Hepatocyte (in vitro differentiated cells): Measurements from ENCODE around the gene TGFB3. TPM values are rescaled to one million over a fixed set of nuclear protein-coding genes. Genes with fewer than 3 reads are reported as not detected.

Experiments used
- DNase-seq: peaks from one replicate; pipeline ENCODE4 v3.0.0-alpha.2; 2016; ENCODE audit warnings: low spot score
- H2AFZ ChIP-seq: fragments of 200-600 bp; sonication (generic); 2 replicates; pipeline ENCODE4 v1.6.0; 2016; ENCODE audit warnings: antibody characterized with exemption, mild to moderate bottlenecking
- H3K27ac ChIP-seq: fragments of 200-600 bp; sonication (generic); 2 replicates; pipeline ENCODE4 v1.5.1; 2016; ENCODE audit warnings: mild to moderate bottlenecking
- H3K27me3 ChIP-seq: fragments of 200-600 bp; sonication (generic); 2 replicates; pipeline ENCODE4 v1.6.1; 2016
- H3K36me3 ChIP-seq: fragments of 200-600 bp; sonication (generic); replicated peaks from 2 replicates; pipeline ENCODE4 v1.5.1; 2016; ENCODE audit warnings: low read depth; ENCODE audit not compliant: insufficient read depth
- H3K4me1 ChIP-seq: fragments of 200-600 bp; sonication (generic); 2 replicates; pipeline ENCODE4 v1.5.1; 2016; ENCODE audit warnings: mild to moderate bottlenecking, moderate library complexity; ENCODE audit not compliant: insufficient read depth
- H3K4me2 ChIP-seq: fragments of 200-600 bp; sonication (generic); 2 replicates; pipeline ENCODE4 v1.6.0; 2016
- H3K4me3 ChIP-seq: fragments of 200-600 bp; sonication (generic); 2 replicates; pipeline ENCODE4 v1.5.1; 2016; ENCODE audit warnings: mild to moderate bottlenecking
- H3K79me2 ChIP-seq: fragments of 200-600 bp; sonication (generic); 2 replicates; pipeline ENCODE4 v1.6.0; 2017; ENCODE audit warnings: mild to moderate bottlenecking
- H3K9me2 ChIP-seq: fragments of 200-600 bp; sonication (generic); replicated peaks from 2 replicates; pipeline ENCODE4 v1.6.0; 2017; ENCODE audit warnings: mild to moderate bottlenecking; ENCODE audit not compliant: insufficient read depth
- H3K9me3 ChIP-seq: fragments of 200-600 bp; sonication (generic); 2 replicates; pipeline ENCODE4 v1.5.1; 2016; ENCODE audit warnings: low read depth, mild to moderate bottlenecking
- H4K20me1 ChIP-seq: fragments of 200-600 bp; sonication (generic); 2 replicates; pipeline ENCODE4 v1.6.0; 2016; ENCODE audit warnings: mild to moderate bottlenecking; ENCODE audit not compliant: insufficient read depth, poor library complexity, severe bottlenecking
- CTCF ChIP-seq: fragments of 200-600 bp; sonication (generic); IDR thresholded peaks from 2 replicates; pipeline ENCODE4 v1.5.1; 2016; ENCODE audit warnings: antibody characterized with exemption, mild to moderate bottlenecking; ENCODE audit not compliant: poor library complexity
- EZH2 ChIP-seq: fragments of 200-600 bp; sonication (generic); IDR thresholded peaks from 2 replicates; pipeline ENCODE4 v1.6.1; 2016; ENCODE audit warnings: antibody characterized with exemption, mild to moderate bottlenecking, borderline replicate concordance
- EZH2phosphoT487 ChIP-seq: fragments of 200-600 bp; sonication (generic); IDR thresholded peaks from one replicate; pipeline ENCODE4 v1.6.1; 2018; ENCODE audit warnings: antibody characterized with exemption, mild to moderate bottlenecking, low read depth, moderate library complexity; ENCODE audit not compliant: unreplicated experiment, severe bottlenecking
- WGBS: methylation state at CpG from one replicate; pipeline ENCODE4 v1.1.6; 2016; ENCODE audit warnings: low lambda C conversion rate; ENCODE audit errors: missing lambda C conversion rate; 5-methylcytosine and 5-hydroxymethylcytosine counted together
- polyA plus RNA-seq: library from polyadenylated mRNA; unstranded; fragments of >200 nt; fragmentation: Nextera tagmentation; extraction: Ambion mirVana; gene quantifications from 2 replicates; pipeline ENCODE4 v1.2.1, GENCODE V29; 2016
- total RNA-seq: library from RNA; depleted of rRNA; stranded (reverse); fragments of >200 nt; gene quantifications from 2 replicates; pipeline ENCODE4 v1.2.3, GENCODE V29; 2014

The TGFB3 gene
- total and polyA plus RNA-seq, 2 experiments from 2014 or later, result 23.1 to 26.2 TPM

GRCh38 chr14:75987201-75987970, 5.6 kb upstream of the TGFB3 start:
- Histone ChIP-seq H3K4me1 (peaks cover 7% of the 10 kb centered on the region), H3K79me2 (peaks cover 15% of the 10 kb centered on the region), H3K4me2 (no peak overlapping the region), H3K27me3 (no peaks in the 10 kb centered on the region), H4K20me1 (no peaks in the 10 kb centered on the region), H2AFZ (no peak overlapping the region), H3K27ac (no peak overlapping the region), H3K9me2 (no peaks in the 10 kb centered on the region), H3K4me3 (no peak overlapping the region), H3K36me3 (no peaks in the 10 kb centered on the region), H3K9me3 (no peaks in the 10 kb centered on the region)
- TF ChIP-seq CTCF (no peak), EZH2 (no peak), EZH2phosphoT487 (no peak)
- 69% methylated on average over 3 of the region's 3 CpGs for WGBS
- no peak for DNase-seq

- TF ChIP-seq EZH2phosphoT487, result no peak
- TF ChIP-seq CTCF, result no peak
- TF ChIP-seq EZH2, result no peak
- H2AFZ ChIP-seq, result peak overlapping the region; percentile 64
- no peaks in the 10 kb centered on the region for H3K27me3 ChIP-seq
- H3K4me2 ChIP-seq, result peak overlapping the region; percentile 74
- DNase-seq, result no peak
- H3K79me2 ChIP-seq, result peaks cover 15% of the 10 kb centered on the region
- H3K27ac ChIP-seq, result peak overlapping the region; percentile 89
- peaks cover 8% of the 10 kb centered on the region for H3K4me1 ChIP-seq
- H3K9me3 ChIP-seq, result no peaks in the 10 kb centered on the region
- WGBS, result 29% methylated on average over 6 of the region's 6 CpGs
- no peaks in the 10 kb centered on the region for H3K9me2 ChIP-seq
- no peaks in the 10 kb centered on the region for H3K36me3 ChIP-seq
- H3K4me3 ChIP-seq, result peak overlapping the region; percentile 87
- H4K20me1 ChIP-seq, result no peaks in the 10 kb centered on the region
Measured at GRCh38 chr14:75986439-75986765, 4.6 kb upstream of the TGFB3 start.

- Histone ChIP-seq H3K27ac (peak within 1 kb of the TSS; percentile 89), H3K4me3 (peak within 1 kb of the TSS; percentile 87), H4K20me1 (no peaks in the 10 kb centered on the region), H3K9me3 (no peaks in the 10 kb centered on the region), H3K9me2 (no peaks in the 10 kb centered on the region), H2AFZ (peak within 1 kb of the TSS; percentile 64), H3K4me2 (peak within 1 kb of the TSS; percentile 74), H3K27me3 (no peaks in the 10 kb centered on the region), H3K4me1 (peaks cover 14% of the 10 kb centered on the region), H3K36me3 (no peaks in the 10 kb centered on the region), H3K79me2 (peaks cover 17% of the 10 kb centered on the region)
- TF ChIP-seq EZH2phosphoT487 (no peak), CTCF (peak; percentile 6), EZH2 (no peak)
- under 1% methylated on average over 48 of the region's 52 CpGs for WGBS
- DNase-seq, result peak; percentile 90
Measured at GRCh38 chr14:75985618-75986438, 4.0 kb upstream of the TGFB3 start, which contains the start of gene IFT43. TSS of gene IFT43 (plus strand) at chr14:75985763. CDS start at chr14:75985787, 24 bp downstream.
